ENCODE results near the gene CTBP2.

Gene CTBP2

DNA sequence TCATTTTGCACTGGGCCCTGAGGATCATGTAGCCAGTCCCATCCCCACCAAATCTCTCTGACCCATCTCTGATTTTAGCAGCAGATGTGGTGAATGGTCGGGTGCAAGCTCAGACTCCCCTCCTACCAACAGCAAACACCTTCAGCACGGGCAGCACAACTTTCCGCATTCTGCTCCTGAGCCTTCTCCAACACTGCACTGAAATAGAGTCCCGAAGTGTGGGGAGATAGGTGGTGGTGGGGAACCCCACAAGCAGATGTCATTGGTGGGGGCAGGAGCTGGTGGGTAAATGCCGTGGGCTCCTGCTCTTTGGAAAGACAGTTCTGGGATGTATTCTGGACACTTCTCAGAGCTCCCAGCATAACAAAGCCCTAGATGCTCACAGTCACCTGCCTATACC lies 9.6 kb upstream of the CTBP2 start:
- no peak for TF ChIP-seq YY1 (IDR thresholded peaks at IDR 0.05; ENCODE audit: low read depth)
- no peak for TF ChIP-seq CREB1 (IDR thresholded peaks at IDR 0.05; ENCODE audit: low read depth)
- TF ChIP-seq NFIC (IDR thresholded peaks at IDR 0.05): no peak
- no peak for TF ChIP-seq FOXM1 (IDR thresholded peaks at IDR 0.05; ENCODE audit: borderline replicate concordance, low read depth)
- TF ChIP-seq, protein P1, sequence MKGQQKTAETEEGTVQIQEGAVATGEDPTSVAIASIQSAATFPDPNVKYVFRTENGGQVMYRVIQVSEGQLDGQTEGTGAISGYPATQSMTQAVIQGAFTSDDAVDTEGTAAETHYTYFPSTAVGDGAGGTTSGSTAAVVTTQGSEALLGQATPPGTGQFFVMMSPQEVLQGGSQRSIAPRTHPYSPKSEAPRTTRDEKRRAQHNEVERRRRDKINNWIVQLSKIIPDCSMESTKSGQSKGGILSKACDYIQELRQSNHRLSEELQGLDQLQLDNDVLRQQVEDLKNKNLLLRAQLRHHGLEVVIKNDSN (IDR thresholded peaks at IDR 0.05): no peak
- TF ChIP-seq ZBTB7A (IDR thresholded peaks at IDR 0.05; ENCODE audit: low read depth): no peak
- no peak for TF ChIP-seq TCF12 (IDR thresholded peaks at IDR 0.05; ENCODE audit: low read depth)

DNA sequence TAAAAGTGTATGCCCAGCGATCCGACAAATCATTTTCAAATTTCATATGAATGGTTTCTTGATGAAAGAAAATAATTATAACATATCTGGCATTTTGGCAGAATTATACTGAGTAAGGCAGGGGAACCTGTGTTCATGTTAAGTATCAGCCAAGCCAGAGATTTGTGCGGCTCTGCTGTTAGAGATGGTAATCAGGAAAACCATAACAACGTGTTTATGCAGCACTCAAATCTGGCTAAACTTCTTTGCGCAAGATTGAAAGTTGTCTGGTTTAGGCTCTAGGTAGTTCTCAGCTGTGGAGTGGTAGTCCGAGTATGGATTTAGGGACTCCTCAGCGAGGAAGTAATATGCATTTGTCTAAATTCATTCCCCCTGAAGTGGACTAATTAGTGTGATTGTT lies 8.9 kb upstream of the CTBP2 start:
- TF ChIP-seq CEBPB (IDR thresholded peaks at IDR 0.05): no peak
- TF ChIP-seq TAF1 (IDR thresholded peaks at IDR 0.05; ENCODE audit: low read depth): no peak
- no peak for TF ChIP-seq NFIC (IDR thresholded peaks at IDR 0.05)

DNA sequence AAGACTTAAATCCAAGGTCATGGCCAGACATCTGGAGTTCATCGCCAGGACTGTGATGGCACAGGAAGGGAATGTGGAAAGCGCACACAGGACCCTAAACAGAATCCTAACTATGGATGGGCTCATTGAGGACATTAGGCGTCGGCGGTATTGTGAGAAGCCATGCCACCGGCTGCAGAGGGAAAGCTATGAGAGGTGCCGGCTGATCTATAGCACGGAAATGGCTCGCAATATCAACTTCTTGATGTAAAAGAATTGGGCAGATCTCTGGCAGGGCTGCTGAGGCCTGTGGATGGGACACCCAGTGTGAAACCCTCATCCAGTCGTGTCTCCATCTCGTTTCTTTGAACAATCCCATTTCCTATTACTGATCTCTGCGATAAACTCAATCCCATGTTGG lies 6.3 kb upstream of the CTBP2 start:
- TF ChIP-seq ZBTB7A (IDR thresholded peaks at IDR 0.05; ENCODE audit: low read depth): no peak
- TF ChIP-seq EGR1 (IDR thresholded peaks at IDR 0.05): no peak

DNA sequence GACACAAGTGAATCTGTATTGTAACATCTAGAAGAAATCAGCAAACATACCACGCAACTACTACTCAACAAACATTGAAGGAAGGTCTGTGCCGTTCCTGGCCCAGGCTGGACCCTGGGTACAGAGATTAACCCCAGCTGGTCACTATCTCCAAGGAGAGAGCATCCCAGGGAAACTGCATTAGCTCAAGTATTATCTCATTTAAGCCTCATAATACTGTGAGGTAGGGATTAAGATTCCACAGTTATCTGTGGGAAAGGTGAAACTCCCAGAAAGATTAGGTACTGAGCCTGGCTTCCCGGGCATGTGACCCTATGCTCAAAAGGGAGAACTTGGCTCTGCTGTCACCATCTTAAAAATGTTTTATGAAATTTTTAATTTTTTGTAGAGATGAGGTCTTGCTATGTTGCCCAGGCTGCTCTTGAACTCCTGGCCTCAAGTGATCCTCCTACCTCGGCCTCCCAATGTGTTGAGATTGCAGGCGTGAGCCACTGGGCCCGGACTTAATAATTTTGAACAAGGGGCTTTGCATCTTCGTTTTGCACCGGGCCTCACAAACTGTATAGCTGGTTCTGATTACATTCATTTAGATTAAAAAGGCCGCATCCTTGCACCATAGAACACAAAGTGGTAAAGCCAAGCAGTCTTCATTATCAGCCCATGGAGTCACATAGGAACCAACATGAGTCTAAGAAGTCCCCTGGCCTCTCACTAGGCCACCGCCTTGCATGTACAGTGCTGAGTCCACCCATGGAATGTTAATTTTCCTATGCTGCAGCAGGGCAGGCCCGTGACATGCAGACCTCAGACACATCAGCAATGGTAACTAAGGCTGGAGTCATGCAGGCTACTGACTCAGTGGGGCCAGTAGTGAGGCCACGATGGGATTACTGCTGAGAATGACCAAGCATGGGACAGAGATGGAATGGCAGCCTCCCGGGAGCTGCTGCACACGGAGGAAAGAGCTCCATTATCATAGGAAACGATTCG lies 5.5 kb upstream of the CTBP2 start:
- no peak for TF ChIP-seq EGR1 (IDR thresholded peaks at IDR 0.05)
- TF ChIP-seq, protein P2, sequence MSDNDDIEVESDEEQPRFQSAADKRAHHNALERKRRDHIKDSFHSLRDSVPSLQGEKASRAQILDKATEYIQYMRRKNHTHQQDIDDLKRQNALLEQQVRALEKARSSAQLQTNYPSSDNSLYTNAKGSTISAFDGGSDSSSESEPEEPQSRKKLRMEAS (IDR thresholded peaks at IDR 0.05): no peak

DNA sequence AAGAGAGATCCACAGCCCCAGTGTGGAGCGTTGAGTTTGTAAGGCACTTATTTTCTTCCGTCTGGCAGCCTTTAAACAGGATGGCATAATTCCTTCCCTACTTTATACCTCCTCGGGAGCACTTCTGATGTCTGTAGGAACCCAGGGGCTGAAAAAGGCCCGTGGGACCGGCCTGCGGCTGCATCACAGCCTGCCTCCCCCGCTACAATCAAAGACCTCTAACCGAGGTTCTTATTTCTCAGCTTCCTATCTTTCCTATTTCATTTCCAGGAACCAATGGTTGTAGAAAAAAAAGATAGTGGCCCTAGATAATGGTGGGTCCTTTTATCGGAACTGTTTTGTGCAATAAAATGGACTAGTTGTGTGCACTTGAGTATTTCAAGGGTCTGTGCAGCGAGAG lies 4.1 kb upstream of the CTBP2 start:
- TF ChIP-seq ZBTB7A (IDR thresholded peaks at IDR 0.05; ENCODE audit: low read depth): no peak
- TF ChIP-seq, protein P3, sequence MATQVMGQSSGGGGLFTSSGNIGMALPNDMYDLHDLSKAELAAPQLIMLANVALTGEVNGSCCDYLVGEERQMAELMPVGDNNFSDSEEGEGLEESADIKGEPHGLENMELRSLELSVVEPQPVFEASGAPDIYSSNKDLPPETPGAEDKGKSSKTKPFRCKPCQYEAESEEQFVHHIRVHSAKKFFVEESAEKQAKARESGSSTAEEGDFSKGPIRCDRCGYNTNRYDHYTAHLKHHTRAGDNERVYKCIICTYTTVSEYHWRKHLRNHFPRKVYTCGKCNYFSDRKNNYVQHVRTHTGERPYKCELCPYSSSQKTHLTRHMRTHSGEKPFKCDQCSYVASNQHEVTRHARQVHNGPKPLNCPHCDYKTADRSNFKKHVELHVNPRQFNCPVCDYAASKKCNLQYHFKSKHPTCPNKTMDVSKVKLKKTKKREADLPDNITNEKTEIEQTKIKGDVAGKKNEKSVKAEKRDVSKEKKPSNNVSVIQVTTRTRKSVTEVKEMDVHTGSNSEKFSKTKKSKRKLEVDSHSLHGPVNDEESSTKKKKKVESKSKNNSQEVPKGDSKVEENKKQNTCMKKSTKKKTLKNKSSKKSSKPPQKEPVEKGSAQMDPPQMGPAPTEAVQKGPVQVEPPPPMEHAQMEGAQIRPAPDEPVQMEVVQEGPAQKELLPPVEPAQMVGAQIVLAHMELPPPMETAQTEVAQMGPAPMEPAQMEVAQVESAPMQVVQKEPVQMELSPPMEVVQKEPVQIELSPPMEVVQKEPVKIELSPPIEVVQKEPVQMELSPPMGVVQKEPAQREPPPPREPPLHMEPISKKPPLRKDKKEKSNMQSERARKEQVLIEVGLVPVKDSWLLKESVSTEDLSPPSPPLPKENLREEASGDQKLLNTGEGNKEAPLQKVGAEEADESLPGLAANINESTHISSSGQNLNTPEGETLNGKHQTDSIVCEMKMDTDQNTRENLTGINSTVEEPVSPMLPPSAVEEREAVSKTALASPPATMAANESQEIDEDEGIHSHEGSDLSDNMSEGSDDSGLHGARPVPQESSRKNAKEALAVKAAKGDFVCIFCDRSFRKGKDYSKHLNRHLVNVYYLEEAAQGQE (IDR thresholded peaks at IDR 0.05; ENCODE audit: low read depth): no peak
- no peak for TF ChIP-seq TAF1 (IDR thresholded peaks at IDR 0.05; ENCODE audit: low read depth)
- TF ChIP-seq RAD21 (IDR thresholded peaks at IDR 0.05; ENCODE audit: low read depth): no peak

DNA sequence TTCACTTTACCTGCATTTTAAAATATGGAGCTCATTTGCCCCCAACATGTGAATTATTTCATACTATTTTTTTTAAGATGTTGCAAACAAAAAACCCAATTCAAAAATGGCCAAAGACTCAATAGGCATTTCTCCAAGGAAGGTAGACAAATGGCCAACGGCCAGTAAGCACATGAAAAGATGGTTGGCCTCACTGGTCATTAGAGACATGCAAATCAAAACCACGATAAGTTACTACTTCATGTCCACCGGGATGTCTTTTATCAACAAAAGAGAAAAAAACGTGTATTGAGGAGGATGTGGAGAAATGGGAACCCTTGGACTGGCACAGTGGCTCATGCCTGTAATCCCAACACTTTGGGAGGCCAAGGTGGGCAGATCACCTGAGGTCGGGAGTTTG lies 3.4 kb upstream of the CTBP2 start:
- TF ChIP-seq CEBPB (IDR thresholded peaks at IDR 0.05) (no peak), RAD21 (IDR thresholded peaks at IDR 0.05; ENCODE audit: low read depth) (no peak), EGR1 (IDR thresholded peaks at IDR 0.05) (no peak), NFIC (IDR thresholded peaks at IDR 0.05) (no peak), YY1 (IDR thresholded peaks at IDR 0.05; ENCODE audit: low read depth) (no peak), FOXM1 (IDR thresholded peaks at IDR 0.05; ENCODE audit: borderline replicate concordance, low read depth) (no peak)

DNA sequence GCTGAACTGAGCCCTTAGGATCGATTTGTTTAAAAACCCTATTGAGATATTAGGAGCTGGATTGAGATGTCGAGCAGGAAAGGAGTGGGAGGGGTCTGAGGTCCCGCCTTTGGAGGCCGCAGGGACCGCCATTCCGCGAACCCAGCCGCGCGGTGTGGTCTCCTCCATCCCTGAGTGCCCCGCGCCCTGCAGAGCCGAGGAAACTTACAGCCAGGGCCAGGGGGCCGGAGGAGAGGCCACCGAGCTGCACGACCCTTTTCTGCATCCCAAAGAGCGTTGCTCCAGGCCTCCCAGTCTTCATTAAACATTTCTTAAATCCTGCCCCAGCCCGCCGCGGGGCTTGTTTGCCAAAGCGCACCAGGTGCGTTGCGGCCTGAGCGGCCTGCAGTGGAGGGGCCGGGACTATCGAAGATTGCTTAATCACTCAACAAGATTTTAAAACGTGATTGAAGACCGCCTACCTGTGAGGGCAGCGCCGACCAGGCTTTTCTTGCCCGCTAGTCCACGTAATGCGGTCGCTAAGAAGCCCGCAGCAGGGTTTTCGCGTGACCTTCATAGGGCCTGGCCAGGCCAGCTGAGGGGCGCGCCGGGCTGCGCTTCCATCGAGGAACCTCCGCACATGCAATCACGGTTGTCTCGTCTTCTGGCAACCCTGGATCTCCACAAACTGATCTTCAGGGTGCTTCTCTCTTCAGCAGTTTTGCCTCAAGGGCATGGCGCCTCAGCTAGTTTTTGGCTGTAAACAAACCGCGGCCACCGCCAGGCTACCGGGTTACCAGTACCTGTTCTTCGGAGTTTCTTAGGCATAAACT lies 2.0 kb upstream of the CTBP2 start:
- TF ChIP-seq FOXM1 (IDR thresholded peaks at IDR 0.05; ENCODE audit: borderline replicate concordance, low read depth) (no peak), ZBTB7A (IDR thresholded peaks at IDR 0.05; ENCODE audit: low read depth) (no peak), TAF1 (IDR thresholded peaks at IDR 0.05; ENCODE audit: low read depth) (no peak), EP300 (IDR thresholded peaks at IDR 0.05; ENCODE audit: borderline replicate concordance) (no peak), NFIC (IDR thresholded peaks at IDR 0.05) (no peak), CEBPB (IDR thresholded peaks at IDR 0.05) (no peak), EGR1 (IDR thresholded peaks at IDR 0.05) (no peak), RAD21 (IDR thresholded peaks at IDR 0.05; ENCODE audit: low read depth) (no peak), CREB1 (IDR thresholded peaks at IDR 0.05; ENCODE audit: low read depth) (no peak)
- TF ChIP-seq, protein P2 (IDR thresholded peaks at IDR 0.05): no peak
- TF ChIP-seq, protein P1 (IDR thresholded peaks at IDR 0.05): no peak
- TF ChIP-seq, protein P3 (IDR thresholded peaks at IDR 0.05; ENCODE audit: low read depth): no peak

All from Ishikawa (cell line).